ENCODE measurements around the gene GRID1.

The GRID1 gene

GRCh38 chr10:86264481-86265231, 101.9 kb downstream of the GRID1 start:
- no peak for DNase-seq

- DNase-seq, result peak; percentile 4
Observed at GRCh38 chr10:86263907-86264306, 102.7 kb downstream of the GRID1 start.

DNA sequence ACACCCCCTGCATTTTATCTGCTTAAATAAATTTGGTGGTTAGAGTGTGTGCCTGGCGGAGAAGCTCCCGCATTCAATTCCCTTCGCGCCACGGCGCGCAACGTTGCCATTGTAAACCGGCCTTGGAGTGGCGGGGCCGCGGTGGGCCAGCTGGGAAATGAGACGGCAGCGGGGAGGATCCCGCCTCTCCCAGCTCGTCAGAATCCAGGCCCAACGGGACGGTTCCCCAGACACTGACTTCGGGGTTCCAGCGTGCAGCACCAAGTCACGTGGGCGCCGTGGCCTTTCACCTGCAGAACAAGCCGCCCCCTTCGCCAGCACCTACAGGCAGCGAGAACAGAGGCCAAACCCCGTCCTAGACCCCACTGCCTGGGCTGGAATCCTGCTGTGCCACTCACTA, 103.4 kb downstream of the GRID1 start:
- DNase-seq, result peak; percentile 15

- DNase-seq, result no peak
Observed at GRCh38 chr10:86262688-86263181, 103.9 kb downstream of the GRID1 start.

DNA sequence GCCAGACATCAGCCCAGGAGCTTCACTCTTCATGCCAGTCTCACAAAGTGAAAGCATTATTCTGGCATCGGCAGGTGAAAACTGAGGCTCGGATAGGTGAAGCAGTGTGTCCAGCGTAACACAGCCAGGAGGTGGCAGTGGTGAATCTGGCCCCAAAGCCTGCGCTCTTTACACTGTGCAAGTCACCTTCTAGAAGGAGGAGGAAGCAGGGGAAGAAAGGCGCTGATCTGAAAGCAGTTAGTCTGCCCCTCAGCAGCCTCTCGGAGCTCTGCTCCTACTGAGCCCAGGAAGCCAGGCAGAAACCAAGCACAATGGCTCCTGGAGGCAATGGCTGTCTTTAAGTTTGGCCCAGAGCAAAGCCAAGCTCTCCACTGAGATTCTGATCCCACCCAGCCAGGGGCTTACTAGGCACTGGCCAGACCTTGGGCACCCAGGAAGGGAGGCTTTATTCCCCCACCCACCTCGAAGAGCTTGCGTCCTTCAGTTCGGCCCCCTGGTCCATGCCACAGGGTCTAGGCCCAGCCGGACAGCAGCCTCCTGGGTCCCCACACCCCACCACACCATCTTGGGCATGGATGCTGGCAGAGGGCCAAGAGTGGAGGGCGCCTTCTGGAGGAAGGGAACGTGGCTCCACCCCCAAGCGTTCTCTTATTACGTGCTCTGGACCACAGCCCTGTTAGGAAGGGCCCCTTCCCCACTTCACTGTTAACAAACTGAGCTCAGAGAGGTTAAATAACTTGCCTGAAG, 104.5 kb downstream of the GRID1 start:
- no peak for DNase-seq

DNA sequence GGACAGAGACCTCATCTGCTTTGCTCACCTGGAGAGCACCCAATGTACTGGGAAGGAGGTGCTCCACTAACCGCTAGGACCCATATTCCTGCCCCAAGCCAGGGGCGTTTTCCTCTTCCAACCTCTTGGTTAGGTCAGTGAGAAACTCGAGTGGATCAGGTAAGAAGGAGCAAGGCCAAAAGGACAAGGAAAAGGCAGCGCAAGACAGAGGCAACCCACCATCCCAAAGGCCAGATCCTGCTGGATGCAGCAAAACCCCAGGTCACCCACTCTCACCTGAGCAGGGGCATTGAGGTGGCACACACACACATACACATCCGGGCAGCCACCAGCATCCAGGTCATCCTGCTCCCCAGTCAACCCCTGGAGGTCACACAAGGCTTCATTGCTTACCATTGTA, 105.1 kb downstream of the GRID1 start:
- no peak for DNase-seq

- DNase-seq, result no peak
Observed at GRCh38 chr10:86260564-86260963, 106.0 kb downstream of the GRID1 start.

- no peak for DNase-seq
Observed at GRCh38 chr10:86259901-86260562, 106.6 kb downstream of the GRID1 start.

- no peak for DNase-seq
Observed at GRCh38 chr10:86258941-86259340, 107.7 kb downstream of the GRID1 start.

GRCh38 chr10:86258499-86258898, 108.1 kb downstream of the GRID1 start:
- no peak for DNase-seq

DNA sequence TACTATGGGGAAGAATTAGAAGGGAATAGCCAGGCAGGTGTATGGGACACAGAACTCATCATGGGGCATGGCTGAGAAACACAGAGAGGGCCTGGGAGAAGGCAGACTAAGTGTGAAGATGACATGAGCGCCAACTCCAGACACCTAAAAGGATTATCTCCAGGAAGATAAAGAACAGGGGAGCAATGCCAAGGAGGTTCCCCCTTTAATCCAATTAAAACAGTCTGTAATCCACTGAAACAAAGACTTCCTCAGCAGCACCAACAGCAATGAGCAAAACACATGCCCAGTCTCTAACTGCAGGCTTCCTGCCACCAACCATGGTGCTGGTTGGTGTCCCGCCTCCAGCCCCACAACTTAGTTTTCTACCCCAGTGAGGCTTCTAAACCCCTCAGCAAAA, 108.9 kb downstream of the GRID1 start:
- no peak for DNase-seq

GRCh38 chr10:86256690-86257315, 109.8 kb downstream of the GRID1 start:
- no peak for DNase-seq

- no peak for DNase-seq
Observed at GRCh38 chr10:86255405-86256251, 111.0 kb downstream of the GRID1 start.

DNA sequence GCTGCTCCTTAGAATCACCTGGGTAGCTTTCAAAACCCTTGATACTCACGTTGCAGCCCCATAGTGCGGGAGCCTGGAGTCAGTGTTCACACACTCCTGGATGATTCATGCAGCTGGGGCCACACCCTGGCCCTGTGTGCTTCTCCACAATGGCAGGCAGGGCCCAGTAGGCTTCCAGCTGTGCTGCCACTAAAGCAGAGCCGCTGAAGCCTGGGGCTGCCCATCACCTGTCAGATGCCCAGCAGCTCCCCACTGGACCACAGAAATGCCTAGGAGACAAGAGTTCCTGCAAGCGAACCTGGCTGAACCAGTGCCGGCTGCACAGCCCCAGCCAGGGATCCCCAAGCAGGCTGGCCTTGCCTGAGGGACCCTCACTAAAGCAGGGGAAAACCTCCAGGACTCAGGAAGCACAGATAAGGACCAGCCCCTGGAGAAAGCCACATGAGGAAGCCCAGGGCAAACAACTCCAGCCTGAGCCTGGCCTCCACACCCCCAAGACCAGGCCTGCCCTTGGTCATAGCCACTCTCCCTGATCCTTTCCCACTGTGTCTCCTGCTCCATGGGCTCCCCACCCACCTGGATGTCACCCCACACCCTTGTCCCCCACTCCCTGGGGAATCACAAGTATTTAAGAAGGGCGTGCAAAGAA, 111.9 kb downstream of the GRID1 start:
- DNase-seq, result no peak

DNA sequence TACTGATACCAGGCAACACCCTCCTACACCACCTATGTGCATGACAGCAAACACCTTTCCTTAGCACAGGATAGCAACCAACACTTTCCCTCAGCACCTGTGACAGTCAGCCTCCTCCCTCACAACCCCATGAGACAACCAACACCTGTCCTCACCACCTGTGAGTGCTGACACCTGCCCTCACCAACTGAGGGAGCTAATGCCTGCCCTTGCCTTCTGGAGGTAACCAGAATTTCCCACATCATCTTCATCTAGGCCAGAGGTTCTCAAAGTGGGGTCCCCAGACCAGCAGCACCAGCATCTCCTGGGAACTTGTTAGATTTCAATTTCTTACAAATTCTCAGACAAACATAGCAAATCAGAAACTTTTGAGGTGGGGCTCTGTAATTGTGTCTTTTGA, 112.5 kb downstream of the GRID1 start:
- no peak for DNase-seq

DNA sequence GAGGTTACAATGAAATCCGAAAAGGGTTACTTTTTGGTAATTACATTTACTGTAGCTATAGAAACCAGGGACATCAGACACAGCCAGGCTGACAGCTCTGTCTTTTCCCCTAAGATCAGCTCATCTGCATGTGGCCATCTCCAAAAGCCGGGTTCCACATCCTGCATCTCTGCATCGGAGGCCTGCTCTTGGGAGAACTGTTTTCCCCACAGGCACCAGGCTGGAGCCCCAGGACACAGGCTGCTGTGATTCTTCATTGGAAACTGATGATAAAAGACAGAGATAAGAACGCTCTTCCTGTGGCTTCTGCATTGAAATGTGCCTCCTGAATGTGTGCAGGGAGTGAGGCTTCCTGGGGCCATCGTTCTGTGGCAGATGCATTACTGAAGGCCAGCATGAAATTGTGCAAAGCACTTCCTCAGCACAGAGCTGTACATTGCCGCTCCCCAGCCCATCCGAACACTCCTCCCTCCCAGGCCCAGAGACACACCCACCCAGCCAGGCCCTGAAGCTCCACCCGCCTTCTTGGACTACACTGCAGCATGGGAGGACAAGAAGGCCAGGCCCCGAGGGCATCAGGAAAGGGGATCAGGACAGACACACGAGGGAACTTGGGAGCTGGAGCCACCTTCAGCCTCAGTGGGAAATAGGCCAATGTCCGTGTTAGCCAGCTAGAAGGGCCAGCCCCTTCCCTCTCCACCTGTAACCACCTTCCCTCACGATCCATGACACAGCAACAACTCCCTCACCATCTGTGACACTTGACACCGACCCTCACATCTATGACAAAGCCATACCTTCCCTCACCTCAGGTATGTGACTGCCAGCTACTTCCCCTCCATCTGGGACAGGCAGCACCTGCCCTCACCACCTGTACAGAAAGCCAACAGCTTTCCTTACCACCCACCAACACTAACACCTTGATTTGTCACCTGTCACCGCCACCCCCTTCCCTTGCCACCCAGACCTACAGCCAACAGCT, 113.2 kb downstream of the GRID1 start:
- DNase-seq, result no peak

- no peak for DNase-seq
Observed at GRCh38 chr10:86252556-86252955, 114.0 kb downstream of the GRID1 start.

DNA sequence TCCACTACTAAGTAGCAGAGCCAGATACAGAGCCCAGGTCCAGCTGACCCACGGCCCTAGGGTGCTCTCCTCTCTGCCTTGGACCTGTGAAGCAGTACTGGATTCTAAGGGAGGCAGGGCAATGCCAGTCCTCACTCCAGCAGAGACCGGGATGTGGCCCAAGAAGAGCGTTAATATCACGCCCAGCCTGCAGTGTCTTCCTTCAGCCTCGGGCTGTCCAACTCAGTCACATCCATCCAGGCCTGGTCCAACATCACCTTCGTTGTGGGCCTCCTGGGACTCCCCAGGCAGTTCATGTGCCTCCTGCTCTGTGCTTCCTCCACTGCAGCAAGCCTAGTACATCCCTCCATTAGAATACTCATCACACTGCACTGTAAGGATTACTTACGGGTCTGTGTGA, 114.5 kb downstream of the GRID1 start:
- no peak for DNase-seq

DNA sequence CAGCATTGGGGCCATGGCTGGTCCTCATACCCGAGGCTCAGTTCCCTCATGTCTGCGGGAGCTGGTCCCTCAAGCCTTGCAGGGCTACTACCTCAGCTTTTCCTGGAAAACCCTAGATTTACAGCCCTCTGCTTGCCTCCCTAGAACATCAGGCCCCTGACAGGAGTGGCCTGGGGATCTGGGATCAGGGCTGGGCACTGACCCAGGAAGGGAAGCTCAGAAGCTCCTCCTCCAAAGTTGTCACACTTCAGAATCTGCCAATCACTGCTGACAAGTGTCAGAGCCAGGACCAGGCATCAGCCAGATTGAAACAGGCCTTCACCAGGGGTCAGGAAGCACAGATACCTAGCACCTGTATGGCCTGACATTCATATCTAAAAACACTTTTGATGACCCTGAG, 115.2 kb downstream of the GRID1 start:
- DNase-seq, result no peak

DNA sequence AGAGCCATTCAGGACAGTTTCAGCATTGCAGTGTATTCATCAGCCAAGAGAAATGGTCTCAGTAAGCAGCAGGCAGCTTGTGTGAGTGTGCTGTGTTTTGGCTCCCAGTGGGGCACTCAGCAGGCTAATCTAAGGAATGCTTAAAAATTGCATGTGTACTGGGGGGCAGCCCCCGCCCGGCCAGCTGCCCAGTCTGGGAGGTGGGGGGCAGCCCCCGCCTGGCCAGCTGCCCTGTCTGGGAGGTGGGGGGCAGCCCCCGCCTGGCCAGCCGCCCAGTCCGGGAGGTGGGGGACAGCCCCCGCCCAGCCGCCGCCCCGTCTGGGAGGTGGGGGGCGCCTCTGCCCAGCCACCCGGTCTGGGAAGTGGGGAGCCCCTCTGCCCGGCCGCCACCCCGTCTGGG, 116.2 kb downstream of the GRID1 start:
- no peak for DNase-seq

- DNase-seq, result no peak
Observed at GRCh38 chr10:86249794-86250193, 116.8 kb downstream of the GRID1 start.

Data from stimulated activated CD8-positive, alpha-beta memory T cell treated with anti-CD3 and anti-CD28 coated beads, Interleukin-4, amount 100 ng/mL, for 48 hours (primary cell).